Parathyroid adenoma (tissue), 2 donors: ENCODE measurements around the gene PTPRT.

Experiments used
- H2AFZ ChIP-seq: fragments of 300-600 bp; sonication (generic); one replicate; pipeline ENCODE4 v1.7.0; 2017; ENCODE audit warnings: antibody characterized with exemption, mild to moderate bottlenecking
- H3K27ac ChIP-seq: fragments of 300-600 bp; sonication (generic); one replicate; pipeline ENCODE4 v1.7.0; 2017
- H3K27me3 ChIP-seq: fragments of 300-600 bp; sonication (generic); one replicate; pipeline ENCODE4 v1.7.0; 2017; ENCODE audit warnings: low read length; ENCODE audit not compliant: control insufficient read depth, insufficient read depth
- H3K36me3 ChIP-seq: fragments of 300-600 bp; sonication (generic); one replicate; pipeline ENCODE4 v1.7.0; 2017; ENCODE audit warnings: low read length; ENCODE audit not compliant: control insufficient read depth, insufficient read depth
- H3K4me1 ChIP-seq: fragments of 300-600 bp; sonication (generic); one replicate; pipeline ENCODE4 v1.7.0; 2017; ENCODE audit warnings: control low read depth
- H3K4me2 ChIP-seq: fragments of 300-600 bp; sonication (generic); one replicate; pipeline ENCODE4 v1.7.0; 2017; ENCODE audit warnings: low read length
- H3K4me3 ChIP-seq: fragments of 300-600 bp; sonication (generic); one replicate; pipeline ENCODE4 v1.7.0; 2017; ENCODE audit warnings: low read depth, low read length
- H3K79me2 ChIP-seq: fragments of 300-600 bp; sonication (generic); one replicate; pipeline ENCODE4 v1.7.0; 2017; ENCODE audit warnings: control low read depth
- H3K9ac ChIP-seq: fragments of 300-600 bp; sonication (generic); one replicate; pipeline ENCODE4 v1.7.0; 2017; ENCODE audit warnings: mild to moderate bottlenecking
- H3K9me3 ChIP-seq: fragments of 300-600 bp; sonication (generic); one replicate; pipeline ENCODE4 v1.7.0; 2017; ENCODE audit warnings: low read length; ENCODE audit not compliant: control insufficient read depth
- CTCF ChIP-seq: fragments of 300-600 bp; sonication (generic); IDR thresholded peaks from one replicate; pipeline ENCODE4 v1.7.0; 2017; ENCODE audit warnings: antibody characterized with exemption, mild to moderate bottlenecking
- donor health status: primary hyperparathyroidism.

PTPRT gene

DNA sequence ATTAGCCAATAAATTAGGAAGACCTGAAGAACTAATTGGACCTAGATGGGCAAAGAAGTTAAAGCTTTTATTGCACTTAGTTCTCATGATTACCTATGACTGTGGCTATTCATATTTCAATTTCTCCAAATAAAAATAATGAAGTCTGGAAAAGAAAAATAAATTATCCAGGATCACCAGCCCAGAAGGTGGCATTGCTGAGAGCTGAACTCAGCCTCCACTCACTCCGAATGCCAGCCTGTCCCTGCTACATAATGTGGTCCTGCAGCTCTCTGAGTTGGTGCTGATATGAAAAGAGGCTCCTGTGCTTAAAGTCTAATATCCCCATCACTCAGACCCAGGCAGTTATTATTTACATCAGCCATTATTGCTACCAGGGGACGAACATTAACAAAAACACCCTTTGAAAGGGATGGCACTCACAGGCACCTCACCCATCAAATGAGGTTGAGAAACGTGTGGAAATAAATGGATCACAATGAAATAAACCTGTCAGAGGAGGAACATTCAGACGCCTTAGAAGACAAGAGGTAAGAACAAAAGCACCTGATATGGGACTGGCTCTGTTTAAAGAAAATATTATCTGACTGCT lies 921.8 kb downstream of the PTPRT start:
- Histone ChIP-seq H3K9me3 (no peaks in the 10 kb centered on the region), H3K9ac (no peak overlapping the region), H3K36me3 (no peaks in the 10 kb centered on the region), H3K4me2 (no peak overlapping the region), H3K27ac (no peak overlapping the region), H3K4me3 (no peak overlapping the region), H3K27me3 (no peaks in the 10 kb centered on the region), H3K4me1 (no peaks in the 10 kb centered on the region), H2AFZ (no peak overlapping the region), H3K79me2 (no peaks in the 10 kb centered on the region)
- no peak for TF ChIP-seq CTCF

- H3K27ac ChIP-seq = no peak overlapping the region
- H3K36me3 ChIP-seq = no peaks in the 10 kb centered on the region
- H3K79me2 ChIP-seq = no peaks in the 10 kb centered on the region
- H3K4me3 ChIP-seq = no peak overlapping the region
- H3K4me1 ChIP-seq = peaks cover 1% of the 10 kb centered on the region
- no peaks in the 10 kb centered on the region for H3K9me3 ChIP-seq
- no peak overlapping the region for H3K4me2 ChIP-seq
- TF ChIP-seq CTCF = no peak
- H2AFZ ChIP-seq = no peak overlapping the region
- H3K27me3 ChIP-seq = no peaks in the 10 kb centered on the region
- no peak overlapping the region for H3K9ac ChIP-seq
These were observed 927.9 kb downstream of the PTPRT start for GRCh38 chr20:42261766-42262270.

GRCh38 chr20:42260184-42260583 lies 929.5 kb downstream of the PTPRT start:
- Histone ChIP-seq H3K9me3 (no peaks in the 10 kb centered on the region), H3K79me2 (no peaks in the 10 kb centered on the region), H3K27me3 (no peaks in the 10 kb centered on the region), H3K9ac (no peak overlapping the region), H2AFZ (no peak overlapping the region), H3K4me1 (peaks cover 17% of the 10 kb centered on the region), H3K4me3 (no peak overlapping the region), H3K4me2 (no peak overlapping the region), H3K27ac (no peak overlapping the region), H3K36me3 (no peaks in the 10 kb centered on the region)
- TF ChIP-seq CTCF = no peak

DNA sequence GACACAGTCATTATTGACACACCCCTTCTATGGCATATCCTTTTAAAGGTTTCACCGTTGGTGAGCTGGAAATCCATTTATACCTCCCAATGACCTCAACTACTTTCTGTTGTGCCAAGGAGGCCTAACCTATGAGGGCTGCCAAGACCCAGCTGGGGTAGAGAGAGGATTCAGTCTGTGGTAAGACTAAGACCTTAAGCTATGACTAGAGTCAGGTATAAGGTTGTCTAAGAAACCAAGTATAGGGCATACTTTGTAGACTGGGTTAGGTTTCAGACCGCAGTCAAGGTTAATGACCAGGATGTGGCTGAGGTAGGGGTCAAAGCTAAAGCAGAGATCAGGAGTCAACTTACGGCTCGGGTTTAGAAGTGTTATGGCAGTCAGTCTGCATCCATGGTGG lies 930.3 kb downstream of the PTPRT start:
- no peak for TF ChIP-seq CTCF
- H3K9ac ChIP-seq = no peak overlapping the region

More for the DNA sequence above, 930.3 kb downstream of the PTPRT start:
- no peaks in the 10 kb centered on the region for H3K36me3 ChIP-seq
- H3K79me2 ChIP-seq = no peaks in the 10 kb centered on the region
- no peaks in the 10 kb centered on the region for H3K27me3 ChIP-seq
- H3K4me1 ChIP-seq = peaks cover 17% of the 10 kb centered on the region
- H3K4me2 ChIP-seq = no peak overlapping the region
- no peak overlapping the region for H3K4me3 ChIP-seq
- no peak overlapping the region for H2AFZ ChIP-seq
- no peaks in the 10 kb centered on the region for H3K9me3 ChIP-seq
- no peak overlapping the region for H3K27ac ChIP-seq
